MCF 10A (cell line): Measurements from ENCODE around the gene ADGRL3. TPM values are rescaled to one million over a fixed set of nuclear protein-coding genes. Genes with fewer than 3 reads are reported as not detected.

ENCODE experiments used
- BruUV-seq: library from RNA; stranded (reverse); fragments of 400-500 nt; replicated peaks from 2 replicates; lab custom pipeline; 2021; lab: Mats Ljungman, UMichigan
- CTCF ChIA-PET: fragments of 300-600 bp; sonication (Branson Sonifier 250); formaldehyde crosslinking; extraction: SDS; loops from one replicate; lab custom pipeline; 2021; ENCODE audit warnings: antibody characterized with exemption, inconsistent platforms; lab: Yijun Ruan, JAX
- POLR2A ChIA-PET: fragments of 300-600, 350-650 bp; sonication (Branson Sonifier 250); formaldehyde crosslinking; extraction: SDS; loops from one replicate; lab custom pipeline; 2020; ENCODE audit warnings: antibody characterized with exemption, inconsistent platforms; lab: Yijun Ruan, JAX
- DNase-seq: peaks from one replicate; pipeline ENCODE4 v3.0.0-alpha.2; 2018; ENCODE audit not compliant: unreplicated experiment
- H3K27ac Mint-ChIP-seq: one replicate; pipeline ENCODE4 v1.8.0; 2022; ENCODE audit warnings: mild to moderate bottlenecking, low read depth, mixed read lengths; ENCODE audit not compliant: unreplicated experiment
- H3K27me3 Mint-ChIP-seq: one replicate; pipeline ENCODE4 v1.8.0; 2022; ENCODE audit warnings: mixed read lengths; ENCODE audit not compliant: insufficient read depth, unreplicated experiment
- H3K36me3 Mint-ChIP-seq: one replicate; pipeline ENCODE4 v1.8.0; 2022; ENCODE audit warnings: mild to moderate bottlenecking, moderate library complexity, mixed read lengths; ENCODE audit not compliant: insufficient read depth, unreplicated experiment
- H3K4me1 Mint-ChIP-seq: one replicate; pipeline ENCODE4 v1.8.0; 2022; ENCODE audit warnings: mixed read lengths; ENCODE audit not compliant: insufficient read depth, unreplicated experiment
- H3K4me3 Mint-ChIP-seq: one replicate; pipeline ENCODE4 v1.8.0; 2022; ENCODE audit warnings: mild to moderate bottlenecking, moderate library complexity, mixed read lengths; ENCODE audit not compliant: unreplicated experiment
- H3K9me3 Mint-ChIP-seq: one replicate; pipeline ENCODE4 v1.8.0; 2022; ENCODE audit warnings: mixed read lengths; ENCODE audit not compliant: unreplicated experiment
- CTCF ChIP-seq: fragments of 200-600 bp; IDR thresholded peaks from one replicate; pipeline ENCODE4 v1.8.0; 2022; ENCODE audit warnings: antibody characterized with exemption, mild to moderate bottlenecking; ENCODE audit not compliant: unreplicated experiment
- intact Hi-C: fragments of 100-400 bp; cut with micrococcal nuclease; formaldehyde crosslinking; loops from 2 replicates; pipeline ENCODE4 v1.14.1; 2022
- total RNA-seq: library from RNA; stranded (reverse); gene quantifications from 2 replicates; pipeline ENCODE4 v1.2.3, GENCODE V29; 2022

Gene ADGRL3
- total RNA-seq, 1 experiment from 2014 or later: 3.6 TPM

- no peak overlapping the region for H3K4me3 Mint-ChIP-seq
- intact Hi-C loops: no loop called here
- ChIA-PET CTCF (interaction anchor here (0.7 kb wide), 1 partner anchor 237 kb away, joined by 3 read pairs; no protein-coding TSS in a partner anchor), POLR2A (no interaction called here)
- no peak for TF ChIP-seq CTCF
- no TSS peak for BruUV-seq
- no peaks in the 10 kb centered on the region for H3K4me1 Mint-ChIP-seq
- peaks cover 6% of the 10 kb centered on the region for H3K36me3 Mint-ChIP-seq
- H3K9me3 Mint-ChIP-seq: peaks cover 15% of the 10 kb centered on the region
- no peak overlapping the region for H3K27ac Mint-ChIP-seq
- no peaks in the 10 kb centered on the region for H3K27me3 Mint-ChIP-seq
- no peak for DNase-seq
Measured at GRCh38 chr4:61860376-61860775, 660.2 kb downstream of the ADGRL3 start.

GRCh38 chr4:61864286-61864685 lies 664.2 kb downstream of the ADGRL3 start:
- no peaks in the 10 kb centered on the region for H3K4me1 Mint-ChIP-seq
- BruUV-seq: no TSS peak
- H3K4me3 Mint-ChIP-seq: no peak overlapping the region
- DNase-seq: no peak
- no peak for TF ChIP-seq CTCF
- intact Hi-C loops: no loop called here
- H3K36me3 Mint-ChIP-seq: no peaks in the 10 kb centered on the region
- CTCF ChIA-PET: no interaction called here
- POLR2A ChIA-PET: no interaction called here
- H3K9me3 Mint-ChIP-seq: no peaks in the 10 kb centered on the region
- H3K27ac Mint-ChIP-seq: no peak overlapping the region
- H3K27me3 Mint-ChIP-seq: no peaks in the 10 kb centered on the region

- Mint-ChIP-seq H3K27me3 (no peaks in the 10 kb centered on the region), H3K4me3 (no peak overlapping the region), H3K27ac (no peak overlapping the region), H3K9me3 (no peaks in the 10 kb centered on the region), H3K4me1 (no peaks in the 10 kb centered on the region), H3K36me3 (no peaks in the 10 kb centered on the region)
- ChIA-PET POLR2A (interaction anchor here (0.9 kb wide), 1 partner anchor 14 kb away, joined by 3 read pairs; no protein-coding TSS in a partner anchor), CTCF (interaction anchor here (0.7 kb wide), 1 partner anchor 45 kb away, joined by 3 read pairs; no protein-coding TSS in a partner anchor)
- DNase-seq: no peak
- intact Hi-C loops: no loop called here
- no TSS peak for BruUV-seq
- TF ChIP-seq CTCF: no peak
Measured at GRCh38 chr4:61866378-61867030, 666.4 kb downstream of the ADGRL3 start.

- H3K27ac Mint-ChIP-seq: no peak overlapping the region
- BruUV-seq: no TSS peak
- intact Hi-C loops: no loop called here
- no peaks in the 10 kb centered on the region for H3K36me3 Mint-ChIP-seq
- ChIA-PET CTCF (no interaction called here), POLR2A (no interaction called here)
- H3K27me3 Mint-ChIP-seq: no peaks in the 10 kb centered on the region
- H3K9me3 Mint-ChIP-seq: peaks cover 5% of the 10 kb centered on the region
- H3K4me3 Mint-ChIP-seq: no peak overlapping the region
- no peak for DNase-seq
- no peak for TF ChIP-seq CTCF
- no peaks in the 10 kb centered on the region for H3K4me1 Mint-ChIP-seq
Measured at GRCh38 chr4:61872983-61873382, 672.9 kb downstream of the ADGRL3 start.
